DOHH2 (cell line): ENCODE measurements around the gene ASTL.

Experiments
- CTCF ChIP-seq: fragments of 200-600 bp; sonication (generic); IDR thresholded peaks from one replicate; pipeline ENCODE4 v1.5.1; 2014; ENCODE audit warnings: antibody characterized with exemption, mild to moderate bottlenecking, low read depth, low read length; ENCODE audit not compliant: poor library complexity, severe bottlenecking
- EZH2phosphoT487 ChIP-seq: fragments of 200-600 bp; sonication (generic); IDR thresholded peaks from 2 replicates; pipeline ENCODE4 v1.6.1; 2017; ENCODE audit warnings: borderline replicate concordance, mild to moderate bottlenecking, antibody characterized with exemption, low read length, moderate library complexity, mixed read lengths

GRCh38 chr2:96185516-96185915 is 47.2 kb upstream of the ASTL start:
- TF ChIP-seq CTCF = no peak
- no peak for TF ChIP-seq EZH2phosphoT487
